HG03159 (cell line): ENCODE results near the gene FARS2.

Experiments used
- ATAC-seq: cut with Tn5 transposase; IDR thresholded peaks from one replicate; pipeline ENCODE4 v1.9.1; 2021; ENCODE audit warnings: mild to moderate bottlenecking, moderate library complexity; ENCODE audit not compliant: unreplicated experiment

Gene FARS2

GRCh38 chr6:5248302-5249098 lies 12.8 kb upstream of the FARS2 start:
- ATAC-seq: no peak

GRCh38 chr6:5249451-5250122 lies 11.7 kb upstream of the FARS2 start:
- no peak for ATAC-seq

- ATAC-seq: no peak
These were observed 10.9 kb upstream of the FARS2 start for GRCh38 chr6:5250451-5250850.

- no peak for ATAC-seq
These were observed 10.4 kb upstream of the FARS2 start for GRCh38 chr6:5250911-5251310.

- no peak for ATAC-seq
These were observed 4.4 kb upstream of the FARS2 start for GRCh38 chr6:5256952-5257351.

GRCh38 chr6:5257400-5257799 lies 3.9 kb upstream of the FARS2 start:
- no peak for ATAC-seq

GRCh38 chr6:5259428-5259827 lies 1.9 kb upstream of the FARS2 start:
- ATAC-seq: no peak

GRCh38 chr6:5260111-5260620 lies 1.1 kb upstream of the FARS2 start:
- ATAC-seq: peak; percentile 70

GRCh38 chr6:5261545-5262109 lies 314 bp downstream of the FARS2 start:
- no peak for ATAC-seq

- no peak for ATAC-seq
These were observed 5.1 kb downstream of the FARS2 start for GRCh38 chr6:5266423-5266822.

- no peak for ATAC-seq
These were observed 8.9 kb downstream of the FARS2 start for GRCh38 chr6:5270093-5270680.

- no peak for ATAC-seq
These were observed 10.6 kb downstream of the FARS2 start for GRCh38 chr6:5271926-5272325.

GRCh38 chr6:5274231-5274630 lies 12.9 kb downstream of the FARS2 start:
- ATAC-seq: no peak

GRCh38 chr6:5275497-5275896 lies 14.2 kb downstream of the FARS2 start:
- ATAC-seq: no peak

- no peak for ATAC-seq
These were observed 15.3 kb downstream of the FARS2 start for GRCh38 chr6:5276581-5276980.

GRCh38 chr6:5277589-5277988 lies 16.3 kb downstream of the FARS2 start:
- ATAC-seq: no peak

- peak; percentile 60 for ATAC-seq
These were observed 16.7 kb downstream of the FARS2 start for GRCh38 chr6:5278047-5278446.

- ATAC-seq: no peak
These were observed 17.3 kb downstream of the FARS2 start for GRCh38 chr6:5278565-5279120.

GRCh38 chr6:5279891-5280338 lies 18.6 kb downstream of the FARS2 start:
- ATAC-seq: no peak

GRCh38 chr6:5280920-5281319 lies 19.6 kb downstream of the FARS2 start:
- no peak for ATAC-seq

GRCh38 chr6:5282191-5282623 lies 20.9 kb downstream of the FARS2 start:
- ATAC-seq: no peak
